NB4 (cell line): ENCODE results near the gene BRSK2.

Source experiments
- CTCF ChIP-seq: IDR thresholded peaks from one replicate; pipeline ENCODE4 v1.5.1; 2012; ENCODE audit warnings: low read depth, low read length
- MYC ChIP-seq: IDR thresholded peaks from 2 replicates; pipeline ENCODE4 v1.6.1; 2011; ENCODE audit warnings: low read depth, low read length

GRCh38 chr11:1502954-1503707 lies 113.4 kb downstream of the BRSK2 start:
- TF ChIP-seq CTCF (no peak), MYC (no peak)
